A549 treated with CORT108297 at 1 μM for 4 hours (cell line): Measurements from ENCODE around the gene TAF6. TPM values are rescaled to one million over a fixed set of nuclear protein-coding genes. Genes with fewer than 3 reads are reported as not detected.

Source experiments
- total RNA-seq: library from RNA; stranded (reverse); fragments of 200-300 nt; extraction: Qiagen RNA extraction; gene quantifications from 5 replicates; pipeline ENCODE4 v1.2.3, GENCODE V29; 2022

TAF6 gene
- 62.3 to 71.2 TPM (median 67.8 TPM) in 5 replicates for total RNA-seq

GRCh38 chr7:100119072-100119969, at the start of gene TAF6, which contains the start of gene CNPY4:
Gene TAF6 (minus strand): TSS chr7:100119358. CDS start chr7:100114209, 5,149 bp downstream.
Gene CNPY4 (plus strand): TSS chr7:100119634. CDS start chr7:100119745, 111 bp downstream.

GRCh38 chr7:100158229-100159098, 39.3 kb upstream of the TAF6 start, which contains the start of gene TRAPPC14:
Gene TRAPPC14 (minus strand): TSS chr7:100158723. CDS start chr7:100158499, 224 bp downstream.

GRCh38 chr7:100148559-100149328, 29.6 kb upstream of the TAF6 start, which contains the start of gene LAMTOR4:
Gene LAMTOR4 (plus strand): TSS chr7:100148918. CDS start chr7:100148973, 55 bp downstream.

GRCh38 chr7:100126931-100127865, 8.0 kb upstream of the TAF6 start, which contains the start of gene MBLAC1:
Gene MBLAC1 (plus strand): TSS chr7:100126967. CDS start chr7:100127396, 429 bp downstream.

GRCh38 chr7:100101016-100101862, 17.9 kb downstream of the TAF6 start, which contains the start of the genes AP4M1 and MCM7:
Gene AP4M1 (plus strand): TSS chr7:100101643. CDS start chr7:100101715, 72 bp downstream.
Gene MCM7 (minus strand): TSS chr7:100101397. CDS start chr7:100101294, 103 bp downstream.

GRCh38 chr7:100088621-100089457, 30.3 kb downstream of the TAF6 start, which contains the start of gene COPS6:
Gene COPS6 (plus strand): TSS chr7:100088969. CDS start chr7:100088991, 22 bp downstream.

GRCh38 chr7:100081535-100082102, 37.5 kb downstream of the TAF6 start, which contains the start of gene ZNF3:
Gene ZNF3 (minus strand): TSS chr7:100081723. CDS start chr7:100077357, 4,366 bp downstream.

Other genes starting within 250 kb of the TAF6 start
- not detected in 5 replicates for gene OR2AE1, start 242.3 kb downstream of the TAF6 start, total RNA-seq
- gene TRIM4, start 199.8 kb downstream of the TAF6 start, total RNA-seq: 24.2 to 32.7 TPM (median 26.6 TPM) in 5 replicates
- gene GJC3, start 189.7 kb downstream of the TAF6 start, total RNA-seq: 0.09 to 0.22 TPM (median 0.10 TPM) in 3 of 5 replicates, not detected in the others
- 0.06 TPM in 1 of 5 replicates, not detected in the others for gene AZGP1, start 143.3 kb downstream of the TAF6 start, total RNA-seq
- 6.8 to 10.8 TPM (median 9.4 TPM) in 5 replicates for gene ZKSCAN1, start 103.8 kb downstream of the TAF6 start, total RNA-seq
- 8.9 to 12.4 TPM (median 10.3 TPM) in 5 replicates for gene ZSCAN21, start 69.6 kb downstream of the TAF6 start, total RNA-seq
- gene ZNF3, start 37.6 kb downstream of the TAF6 start, total RNA-seq: 18.7 to 22.7 TPM (median 19.8 TPM) in 5 replicates
- 153 to 188 TPM (median 175 TPM) in 5 replicates for gene COPS6, start 30.4 kb downstream of the TAF6 start, total RNA-seq
- 223 to 257 TPM (median 247 TPM) in 5 replicates for gene MCM7, start 18.0 kb downstream of the TAF6 start, total RNA-seq
- 15.1 to 17.7 TPM (median 17.0 TPM) in 5 replicates for gene AP4M1, start 17.7 kb downstream of the TAF6 start, total RNA-seq
- 10.4 to 12.8 TPM (median 12.0 TPM) in 5 replicates for gene CNPY4, start 276 bp upstream of the TAF6 start, total RNA-seq
- 2.6 to 3.4 TPM (median 3.2 TPM) in 5 replicates for gene MBLAC1, start 7.6 kb upstream of the TAF6 start, total RNA-seq
- gene LAMTOR4, start 29.6 kb upstream of the TAF6 start, total RNA-seq: 145 to 212 TPM (median 183 TPM) in 5 replicates
- 8.7 to 15.5 TPM (median 14.7 TPM) in 5 replicates for gene TRAPPC14, start 39.4 kb upstream of the TAF6 start, total RNA-seq
- 0.06 to 0.15 TPM (median 0.08 TPM) in 5 replicates for gene GAL3ST4, start 49.3 kb upstream of the TAF6 start, total RNA-seq
- gene GPC2, start 58.0 kb upstream of the TAF6 start, total RNA-seq: 0.82 to 1.5 TPM (median 1.1 TPM) in 5 replicates
- 0.18 to 0.23 TPM (median 0.22 TPM) in 5 replicates for gene STAG3, start 58.6 kb upstream of the TAF6 start, total RNA-seq
- gene PVRIG, start 100.6 kb upstream of the TAF6 start, total RNA-seq: not detected in 5 replicates
- gene SPDYE3, start 188.3 kb upstream of the TAF6 start, total RNA-seq: not detected in 5 replicates
- 24.2 to 37.8 TPM (median 30.9 TPM) in 5 replicates for gene PILRB, start 238.8 kb upstream of the TAF6 start, total RNA-seq